HepG2 (cell line): ENCODE measurements around the gene CYP20A1. TPM values are rescaled to one million over a fixed set of nuclear protein-coding genes. Genes with fewer than 3 reads are reported as not detected.

Experiments
- ARHGAP35 ChIP-seq: sonication (generic); formaldehyde crosslinking; IDR thresholded peaks from 2 replicates; pipeline ENCODE4 v1.9.0; 2022; ENCODE audit warnings: mild to moderate bottlenecking, inconsistent platforms, moderate library complexity, missing genetic modification reagents, borderline replicate concordance
- ARID2 ChIP-seq: sonication (generic); formaldehyde crosslinking; IDR thresholded peaks from 2 replicates; pipeline ENCODE4 v1.8.1; 2022; ENCODE audit warnings: mild to moderate bottlenecking, missing genetic modification reagents, borderline replicate concordance
- HCFC1 ChIP-seq: fragments of 150-350 bp; IDR thresholded peaks from 2 replicates; pipeline ENCODE4 v1.6.1; 2014; ENCODE audit warnings: low read depth, low read length
- HMG20B ChIP-seq: conservative IDR thresholded peaks from 2 replicates; pipeline ENCODE4 v1.6.1; 2016; ENCODE audit warnings: missing genetic modification reagents, missing compliant biosample characterization
- HNRNPL ChIP-seq: fragments of 200-400 bp; formaldehyde crosslinking; IDR thresholded peaks from 2 replicates; pipeline ENCODE4 v1.6.1; 2017; ENCODE audit warnings: mild to moderate bottlenecking, low read depth, low read length
- NR0B2 ChIP-seq: sonication (generic); formaldehyde crosslinking; IDR thresholded peaks from 2 replicates; pipeline ENCODE4 v1.4.0; 2020; ENCODE audit warnings: mild to moderate bottlenecking, missing genetic modification reagents
- NR2F2 ChIP-seq: IDR thresholded peaks from 2 replicates; pipeline ENCODE4 v1.6.1; 2012; ENCODE audit warnings: low read depth, inconsistent platforms, borderline replicate concordance
- PHB2 ChIP-seq: fragments of 450-650 bp; IDR thresholded peaks from 2 replicates; pipeline ENCODE4 v1.6.1; 2018; ENCODE audit not compliant: partially characterized antibody
- SMAD9 ChIP-seq: sonication (generic); formaldehyde crosslinking; IDR thresholded peaks from 2 replicates; pipeline ENCODE4 v1.5.1; 2020; ENCODE audit warnings: mild to moderate bottlenecking, missing genetic modification reagents
- ZBTB26 ChIP-seq: IDR thresholded peaks from 2 replicates; pipeline ENCODE4 v1.6.1; 2016; ENCODE audit warnings: missing compliant biosample characterization, missing genetic modification reagents, borderline replicate concordance
- ZBTB3 ChIP-seq: sonication (generic); formaldehyde crosslinking; IDR thresholded peaks from 2 replicates; pipeline ENCODE4 v1.4.0; 2020; ENCODE audit warnings: low read depth, mild to moderate bottlenecking, moderate library complexity, missing genetic modification reagents, borderline replicate concordance
- ZMYM2 ChIP-seq: sonication (generic); formaldehyde crosslinking; IDR thresholded peaks from 2 replicates; pipeline ENCODE4 v1.8.0; 2022; ENCODE audit warnings: mild to moderate bottlenecking, missing genetic modification reagents
- ZNF256 ChIP-seq: sonication (generic); formaldehyde crosslinking; conservative IDR thresholded peaks from 2 replicates; pipeline ENCODE4 v1.4.0; 2020; ENCODE audit warnings: missing genetic modification reagents
- ZNF280D ChIP-seq: sonication (generic); formaldehyde crosslinking; IDR thresholded peaks from 2 replicates; pipeline ENCODE4 v1.5.1; 2020; ENCODE audit warnings: mild to moderate bottlenecking, missing genetic modification reagents
- ZNF343 ChIP-seq: sonication (generic); formaldehyde crosslinking; IDR thresholded peaks from 2 replicates; pipeline ENCODE4 v1.4.0; 2020; ENCODE audit warnings: mild to moderate bottlenecking, missing genetic modification reagents
- ZNF354B ChIP-seq: sonication (generic); formaldehyde crosslinking; IDR thresholded peaks from 2 replicates; pipeline ENCODE4 v1.8.0; 2022; ENCODE audit warnings: mild to moderate bottlenecking, missing genetic modification reagents
- ZNF614 ChIP-seq: IDR thresholded peaks from 2 replicates; pipeline ENCODE4 v1.6.1; 2018; ENCODE audit warnings: missing biosample characterization, missing genetic modification reagents, inconsistent platforms, borderline replicate concordance
- polyA plus RNA-seq, 8 experiments: library from polyadenylated mRNA; depleted of rRNA in 3 of 8; stranded (reverse) in 7 of 8; unstranded in 1 of 8; fragments of >200 nt; fragmentation: Illumina TruSeq in 4 of 8; extraction: Trizol in 4 of 8; gene quantifications; 2 replicates each; pipeline versions ENCODE4 v1.2.1 to v1.2.3, GENCODE V29; 2011 to 2016; ENCODE audit warnings: low read depth in 4 of 8, missing spikeins in 1 of 8, mixed read lengths in 1 of 8; ENCODE audit not compliant: insufficient read depth in 1 of 8
- total RNA-seq, 5 experiments: library from RNA; depleted of rRNA; stranded (reverse); fragments of >200 nt; fragmentation: Illumina TruSeq; extraction: Trizol; gene quantifications; 2 replicates each; pipeline ENCODE4 v1.2.3, GENCODE V29; 2016; ENCODE audit warnings: low read depth in 1 of 5
- TF ChIP-seq, protein P1 (sequence below): sonication (generic); formaldehyde crosslinking; IDR thresholded peaks from 2 replicates; pipeline ENCODE4 v1.8.0; 2022; ENCODE audit warnings: mild to moderate bottlenecking, missing genetic modification reagents

Gene CYP20A1
- total and polyA plus RNA-seq, 2 of the 13 experiments (the other 11 are each of a cell fraction or from before 2014, with no cell fraction given) = 9.6 to 35.3 TPM

GRCh38 chr2:203238704-203239526, at the start of gene CYP20A1 (continued):
- TF ChIP-seq HCFC1 (peak; percentile 54), ZNF614 (peak; percentile 84; the same call in 1 of the 2 replicates), ARID2 (peak; percentile 62; the same call in 1 of the 2 replicates), ZBTB3 (CRISPR knock-in tag) (0 out of 2 replicates have a peak, but pooled peaks have one; percentile 1), HNRNPL (peak; percentile 79), ARHGAP35 (peak; percentile 64), ZMYM2 (CRISPR knock-in tag) (peak; percentile 44; the same call in 1 of the 2 replicates), ZNF280D (peak; percentile 71; the same call in 1 of the 2 replicates), ZBTB26 (CRISPR knock-in tag) (no peak; the same call in 1 of the 2 replicates), PHB2 (no peak), NR0B2 (CRISPR knock-in tag) (no peak; the same call in none of the 2 replicates), HMG20B (peak; percentile 57), NR2F2 (0 out of 2 replicates have a peak, but pooled peaks have one; percentile 9), ZNF256 (CRISPR knock-in tag) (peak; percentile 95), ZNF343 (CRISPR knock-in tag) (no peak), ZNF354B (CRISPR knock-in tag) (0 out of 2 replicates have a peak, but pooled peaks have one; percentile 20), SMAD9 (CRISPR knock-in tag) (no peak)
- TF ChIP-seq, protein P1, sequence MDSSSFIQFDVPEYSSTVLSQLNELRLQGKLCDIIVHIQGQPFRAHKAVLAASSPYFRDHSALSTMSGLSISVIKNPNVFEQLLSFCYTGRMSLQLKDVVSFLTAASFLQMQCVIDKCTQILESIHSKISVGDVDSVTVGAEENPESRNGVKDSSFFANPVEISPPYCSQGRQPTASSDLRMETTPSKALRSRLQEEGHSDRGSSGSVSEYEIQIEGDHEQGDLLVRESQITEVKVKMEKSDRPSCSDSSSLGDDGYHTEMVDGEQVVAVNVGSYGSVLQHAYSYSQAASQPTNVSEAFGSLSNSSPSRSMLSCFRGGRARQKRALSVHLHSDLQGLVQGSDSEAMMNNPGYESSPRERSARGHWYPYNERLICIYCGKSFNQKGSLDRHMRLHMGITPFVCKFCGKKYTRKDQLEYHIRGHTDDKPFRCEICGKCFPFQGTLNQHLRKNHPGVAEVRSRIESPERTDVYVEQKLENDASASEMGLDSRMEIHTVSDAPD = no peak
